ENCODE measurements around the gene FAR1.
A peak's percentile ranks its signal among the peaks of the same experiment; 100 is the strongest.

The FAR1 gene

GRCh38 chr11:13669544-13670488 lies 1.3 kb downstream of the FAR1 start:
- DNase-seq (ENCODE audit: low read depth): peak; percentile 26
- no peak for TF ChIP-seq CTCF (IDR thresholded peaks at IDR 0.05; ENCODE audit: low read length, missing control alignments)
- H3K4me3 ChIP-seq (replicated peaks; ENCODE audit: low read depth, low read length): peak overlapping the region; percentile 73

GRCh38 chr11:13672576-13673210 lies 4.2 kb downstream of the FAR1 start:
- DNase-seq (ENCODE audit: low read depth): no peak
- TF ChIP-seq CTCF (IDR thresholded peaks at IDR 0.05; ENCODE audit: low read length, missing control alignments): no peak
- no peak overlapping the region for H3K4me3 ChIP-seq (replicated peaks; ENCODE audit: low read depth, low read length)

- DNase-seq (ENCODE audit: low read depth): peak; percentile 42
- H3K4me3 ChIP-seq (replicated peaks; ENCODE audit: low read depth, low read length): no peak overlapping the region
- TF ChIP-seq CTCF (IDR thresholded peaks at IDR 0.05; ENCODE audit: low read length, missing control alignments): no peak
Observed at GRCh38 chr11:13674799-13675509, 6.5 kb downstream of the FAR1 start.

- DNase-seq (ENCODE audit: low read depth): no peak
- no peak for TF ChIP-seq CTCF (IDR thresholded peaks at IDR 0.05; ENCODE audit: low read length, missing control alignments)
- no peak overlapping the region for H3K4me3 ChIP-seq (replicated peaks; ENCODE audit: low read depth, low read length)
Observed at GRCh38 chr11:13676576-13676975, 8.1 kb downstream of the FAR1 start.

GRCh38 chr11:13679768-13680167 lies 11.3 kb downstream of the FAR1 start:
- TF ChIP-seq CTCF (IDR thresholded peaks at IDR 0.05; ENCODE audit: low read length, missing control alignments): no peak
- no peak overlapping the region for H3K4me3 ChIP-seq (replicated peaks; ENCODE audit: low read depth, low read length)
- DNase-seq (ENCODE audit: low read depth): no peak

- no peak for TF ChIP-seq CTCF (IDR thresholded peaks at IDR 0.05; ENCODE audit: low read length, missing control alignments)
- DNase-seq (ENCODE audit: low read depth): peak; percentile 10
- H3K4me3 ChIP-seq (replicated peaks; ENCODE audit: low read depth, low read length): no peak overlapping the region
Observed at GRCh38 chr11:13680501-13681264, 12.2 kb downstream of the FAR1 start.
